HepG2 (cell line): ENCODE data around the gene S100P. TPM values are rescaled to one million over a fixed set of nuclear protein-coding genes. Genes with fewer than 3 reads are reported as not detected.

Experiments used
- BORCS8-MEF2B ChIP-seq: sonication (generic); formaldehyde crosslinking; IDR thresholded peaks from 2 replicates; pipeline ENCODE4 v1.8.0; 2022; ENCODE audit warnings: mild to moderate bottlenecking, missing genetic modification reagents
- CENPT ChIP-seq: sonication (generic); formaldehyde crosslinking; IDR thresholded peaks from 2 replicates; pipeline ENCODE4 v1.8.0; 2022; ENCODE audit warnings: low read depth, mild to moderate bottlenecking, moderate library complexity, missing genetic modification reagents
- E2F5 ChIP-seq: sonication (generic); formaldehyde crosslinking; conservative IDR thresholded peaks from 2 replicates; pipeline ENCODE4 v1.4.0; 2020; ENCODE audit warnings: missing genetic modification reagents
- FOXC1 ChIP-seq: sonication (generic); formaldehyde crosslinking; IDR thresholded peaks from 2 replicates; pipeline ENCODE4 v1.8.0; 2022; ENCODE audit warnings: mild to moderate bottlenecking, missing genetic modification reagents, borderline replicate concordance
- GRHL1 ChIP-seq: sonication (generic); formaldehyde crosslinking; conservative IDR thresholded peaks from 2 replicates; pipeline ENCODE4 v1.8.0; 2022; ENCODE audit warnings: missing genetic modification reagents
- IKZF1 ChIP-seq: fragments of 450-650 bp; IDR thresholded peaks from 2 replicates; pipeline ENCODE4 v1.7.1; 2016
- KLF6 ChIP-seq: IDR thresholded peaks from 2 replicates; pipeline ENCODE4 v1.8.0; 2016; ENCODE audit warnings: missing biosample characterization, missing genetic modification reagents
- RAD21 ChIP-seq: fragments of 450-650 bp; formaldehyde crosslinking; IDR thresholded peaks from 2 replicates; pipeline ENCODE4 v1.5.0; 2020; ENCODE audit warnings: mild to moderate bottlenecking
- TCF7L2 ChIP-seq: IDR thresholded peaks from 2 replicates; pipeline ENCODE4 v1.6.1; 2011; ENCODE audit warnings: mild to moderate bottlenecking, low read depth, low read length, moderate library complexity
- U2AF1 ChIP-seq: fragments of 200-400 bp; formaldehyde crosslinking; optimal IDR thresholded peaks from 2 replicates; pipeline ENCODE3; 2017; ENCODE audit warnings: mild to moderate bottlenecking, low read depth, low read length
- ZC3H13 ChIP-seq: sonication (generic); formaldehyde crosslinking; IDR thresholded peaks from 2 replicates; pipeline ENCODE4 v1.8.1; 2023; ENCODE audit warnings: mild to moderate bottlenecking, missing genetic modification reagents, moderate library complexity
- ZEB1 ChIP-seq: IDR thresholded peaks from 2 replicates; pipeline ENCODE4 v1.6.1; 2012; ENCODE audit warnings: mild to moderate bottlenecking, low read depth, inconsistent platforms; ENCODE audit not compliant: insufficient replicate concordance
- ZFX ChIP-seq: sonication (generic); formaldehyde crosslinking; IDR thresholded peaks from 2 replicates; pipeline ENCODE4 v1.4.0; 2020; ENCODE audit warnings: mild to moderate bottlenecking, low read depth, missing genetic modification reagents, moderate library complexity
- ZFY ChIP-seq: sonication (generic); formaldehyde crosslinking; IDR thresholded peaks from 2 replicates; pipeline ENCODE4 v1.4.0; 2020; ENCODE audit warnings: missing genetic modification reagents
- ZNF207 ChIP-seq: fragments of 450-650 bp; IDR thresholded peaks from 2 replicates; pipeline ENCODE4 v1.6.1; 2016; ENCODE audit warnings: antibody characterized with exemption, borderline replicate concordance
- ZNF235 ChIP-seq: sonication (generic); formaldehyde crosslinking; IDR thresholded peaks from 2 replicates; pipeline ENCODE4 v1.8.1; 2023; ENCODE audit warnings: mild to moderate bottlenecking, missing genetic modification reagents, borderline replicate concordance
- ZNF331 ChIP-seq: sonication (generic); formaldehyde crosslinking; IDR thresholded peaks from 2 replicates; pipeline ENCODE4 v1.4.0; 2020; ENCODE audit warnings: missing genetic modification reagents
- ZNF577 ChIP-seq: sonication (generic); formaldehyde crosslinking; IDR thresholded peaks from 2 replicates; pipeline ENCODE4 v1.4.0; 2020; ENCODE audit warnings: mild to moderate bottlenecking, low read depth, missing genetic modification reagents, borderline replicate concordance
- polyA plus RNA-seq, 8 experiments: library from polyadenylated mRNA; depleted of rRNA in 3 of 8; stranded (reverse) in 7 of 8; unstranded in 1 of 8; fragments of >200 nt; fragmentation: Illumina TruSeq in 4 of 8; extraction: Trizol in 4 of 8; gene quantifications; 2 replicates each; pipeline versions ENCODE4 v1.2.1 to v1.2.3, GENCODE V29; 2011 to 2016; ENCODE audit warnings: low read depth in 4 of 8, missing spikeins in 1 of 8, mixed read lengths in 1 of 8; ENCODE audit not compliant: insufficient read depth in 1 of 8
- total RNA-seq, 5 experiments: library from RNA; depleted of rRNA; stranded (reverse); fragments of >200 nt; fragmentation: Illumina TruSeq; extraction: Trizol; gene quantifications; 2 replicates each; pipeline ENCODE4 v1.2.3, GENCODE V29; 2016; ENCODE audit warnings: low read depth in 1 of 5
- TF ChIP-seq, protein P1 (sequence below): sonication (generic); formaldehyde crosslinking; IDR thresholded peaks from 2 replicates; pipeline ENCODE4 v1.4.0; 2020; ENCODE audit warnings: missing genetic modification reagents, mild to moderate bottlenecking, borderline replicate concordance
- TF ChIP-seq, protein P2 (sequence below): IDR thresholded peaks from 2 replicates; pipeline ENCODE4 v1.6.1; 2016; ENCODE audit warnings: missing genetic modification reagents, missing compliant biosample characterization
- TF ChIP-seq, protein P3 (sequence below): sonication (generic); formaldehyde crosslinking; IDR thresholded peaks from 2 replicates; pipeline ENCODE4 v1.4.0; 2020; ENCODE audit warnings: missing genetic modification reagents

The S100P gene
- total and polyA plus RNA-seq, 2 of the 13 experiments (the other 11 are each of a cell fraction or from before 2014, with no cell fraction given): 278 to 1,649 TPM

GRCh38 chr4:6732441-6733357 is 39.0 kb downstream of the S100P start (continued):
- TF ChIP-seq ZNF207: no peak
- TF ChIP-seq, protein P1, sequence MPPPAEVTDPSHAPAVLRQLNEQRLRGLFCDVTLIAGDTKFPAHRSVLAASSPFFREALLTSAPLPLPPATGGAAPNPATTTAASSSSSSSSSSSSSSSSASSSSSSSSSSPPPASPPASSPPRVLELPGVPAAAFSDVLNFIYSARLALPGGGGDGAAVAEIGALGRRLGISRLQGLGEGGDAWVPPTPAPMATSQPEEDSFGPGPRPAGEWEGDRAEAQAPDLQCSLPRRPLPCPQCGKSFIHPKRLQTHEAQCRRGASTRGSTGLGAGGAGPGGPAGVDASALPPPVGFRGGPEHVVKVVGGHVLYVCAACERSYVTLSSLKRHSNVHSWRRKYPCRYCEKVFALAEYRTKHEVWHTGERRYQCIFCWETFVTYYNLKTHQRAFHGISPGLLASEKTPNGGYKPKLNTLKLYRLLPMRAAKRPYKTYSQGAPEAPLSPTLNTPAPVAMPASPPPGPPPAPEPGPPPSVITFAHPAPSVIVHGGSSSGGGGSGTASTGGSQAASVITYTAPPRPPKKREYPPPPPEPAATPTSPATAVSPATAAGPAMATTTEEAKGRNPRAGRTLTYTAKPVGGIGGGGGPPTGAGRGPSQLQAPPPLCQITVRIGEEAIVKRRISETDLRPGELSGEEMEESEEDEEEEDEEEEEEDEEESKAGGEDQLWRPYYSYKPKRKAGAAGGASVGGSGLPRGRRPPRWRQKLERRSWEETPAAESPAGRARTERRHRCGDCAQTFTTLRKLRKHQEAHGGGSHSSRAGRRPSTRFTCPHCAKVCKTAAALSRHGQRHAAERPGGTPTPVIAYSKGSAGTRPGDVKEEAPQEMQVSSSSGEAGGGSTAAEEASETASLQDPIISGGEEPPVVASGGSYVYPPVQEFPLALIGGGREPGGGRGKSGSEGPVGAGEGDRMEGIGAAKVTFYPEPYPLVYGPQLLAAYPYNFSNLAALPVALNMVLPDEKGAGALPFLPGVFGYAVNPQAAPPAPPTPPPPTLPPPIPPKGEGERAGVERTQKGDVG (CRISPR knock-in tag): no peak
- no peak for TF ChIP-seq IKZF1
- TF ChIP-seq FOXC1: no peak
- TF ChIP-seq, protein P2, sequence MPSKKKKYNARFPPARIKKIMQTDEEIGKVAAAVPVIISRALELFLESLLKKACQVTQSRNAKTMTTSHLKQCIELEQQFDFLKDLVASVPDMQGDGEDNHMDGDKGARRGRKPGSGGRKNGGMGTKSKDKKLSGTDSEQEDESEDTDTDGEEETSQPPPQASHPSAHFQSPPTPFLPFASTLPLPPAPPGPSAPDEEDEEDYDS: peak; percentile 40; the same call in 1 of the 2 replicates
- TF ChIP-seq ZC3H13 (CRISPR knock-in tag): no peak
- TF ChIP-seq ZNF235 (CRISPR knock-in tag): 0 out of 2 replicates have a peak, but pooled peaks have one; percentile 4
- TF ChIP-seq ZFX (CRISPR knock-in tag): peak; percentile 94
- TF ChIP-seq CENPT: no peak
- TF ChIP-seq RAD21 (CRISPR knock-in tag): peak; percentile 30; the same call in 1 of the 2 replicates
- TF ChIP-seq ZNF331: peak; percentile 62; the same call in 1 of the 2 replicates
- peak; percentile 92 for TF ChIP-seq ZFY (CRISPR knock-in tag)
- 0 out of 2 replicates have a peak, but pooled peaks have one; percentile 18 for TF ChIP-seq BORCS8-MEF2B (CRISPR knock-in tag)
- TF ChIP-seq U2AF1: no peak
- no peak for TF ChIP-seq TCF7L2
- TF ChIP-seq KLF6: peak; percentile 36; the same call in 1 of the 2 replicates
- TF ChIP-seq GRHL1 (CRISPR knock-in tag): no peak
- no peak for TF ChIP-seq E2F5 (CRISPR knock-in tag)
- TF ChIP-seq, protein P3, sequence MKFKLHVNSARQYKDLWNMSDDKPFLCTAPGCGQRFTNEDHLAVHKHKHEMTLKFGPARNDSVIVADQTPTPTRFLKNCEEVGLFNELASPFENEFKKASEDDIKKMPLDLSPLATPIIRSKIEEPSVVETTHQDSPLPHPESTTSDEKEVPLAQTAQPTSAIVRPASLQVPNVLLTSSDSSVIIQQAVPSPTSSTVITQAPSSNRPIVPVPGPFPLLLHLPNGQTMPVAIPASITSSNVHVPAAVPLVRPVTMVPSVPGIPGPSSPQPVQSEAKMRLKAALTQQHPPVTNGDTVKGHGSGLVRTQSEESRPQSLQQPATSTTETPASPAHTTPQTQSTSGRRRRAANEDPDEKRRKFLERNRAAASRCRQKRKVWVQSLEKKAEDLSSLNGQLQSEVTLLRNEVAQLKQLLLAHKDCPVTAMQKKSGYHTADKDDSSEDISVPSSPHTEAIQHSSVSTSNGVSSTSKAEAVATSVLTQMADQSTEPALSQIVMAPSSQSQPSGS: 0 out of 2 replicates have a peak, but pooled peaks have one; percentile 16
- TF ChIP-seq ZEB1: no peak
- TF ChIP-seq ZNF577 (CRISPR knock-in tag): no peak
